ENCODE results near the gene EIF4E2.
A peak's percentile ranks its signal among the peaks of the same experiment; 100 is the strongest.

Gene EIF4E2

DNA sequence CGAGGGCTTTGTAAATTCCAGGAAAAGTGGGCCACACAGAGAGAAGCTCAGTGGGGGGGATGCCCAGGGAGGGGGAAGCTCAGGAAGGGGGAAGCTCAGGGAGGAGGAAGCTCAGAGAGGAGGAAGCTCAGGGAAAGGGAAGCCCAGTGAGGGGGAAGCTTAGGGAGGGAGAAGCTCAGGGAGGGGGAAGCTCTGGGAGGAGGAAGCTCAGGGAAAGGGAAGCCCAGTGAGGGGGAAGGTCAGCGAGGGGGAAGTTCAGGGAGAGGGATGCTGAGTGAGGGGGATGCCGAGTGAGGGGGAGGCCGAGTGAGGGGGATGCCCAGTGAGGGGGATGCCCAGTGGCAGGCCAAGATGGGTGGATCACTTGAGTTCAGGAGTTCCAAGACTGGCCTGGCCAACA, 11.8 kb upstream of the EIF4E2 start:
- DNase-seq (ENCODE audit: low read depth), result no peak

- no peak for DNase-seq (ENCODE audit: low read depth)
Measured at GRCh38 chr2:232539298-232540231, 10.9 kb upstream of the EIF4E2 start, which contains the start of gene CHRNG. Gene CHRNG, plus strand, starts transcription at chr2:232539692. Its CDS starts 56 bp downstream, at chr2:232539748.

- DNase-seq (ENCODE audit: low read depth), result no peak
Measured at GRCh38 chr2:232540441-232541041, 9.9 kb upstream of the EIF4E2 start.

GRCh38 chr2:232541195-232541960, 9.1 kb upstream of the EIF4E2 start:
- DNase-seq (ENCODE audit: low read depth), result no peak

GRCh38 chr2:232541961-232542714, 8.4 kb upstream of the EIF4E2 start:
- DNase-seq (ENCODE audit: low read depth), result no peak

GRCh38 chr2:232542715-232543467, 7.6 kb upstream of the EIF4E2 start:
- no peak for DNase-seq (ENCODE audit: low read depth)

GRCh38 chr2:232543491-232543890, 7.0 kb upstream of the EIF4E2 start:
- DNase-seq (ENCODE audit: low read depth), result no peak

GRCh38 chr2:232543928-232544631, 6.4 kb upstream of the EIF4E2 start:
- no peak for DNase-seq (ENCODE audit: low read depth)

GRCh38 chr2:232544674-232545073, 5.8 kb upstream of the EIF4E2 start:
- DNase-seq (ENCODE audit: low read depth), result no peak

- DNase-seq (ENCODE audit: low read depth), result no peak
Measured at GRCh38 chr2:232545511-232546375, 4.7 kb upstream of the EIF4E2 start.

DNA sequence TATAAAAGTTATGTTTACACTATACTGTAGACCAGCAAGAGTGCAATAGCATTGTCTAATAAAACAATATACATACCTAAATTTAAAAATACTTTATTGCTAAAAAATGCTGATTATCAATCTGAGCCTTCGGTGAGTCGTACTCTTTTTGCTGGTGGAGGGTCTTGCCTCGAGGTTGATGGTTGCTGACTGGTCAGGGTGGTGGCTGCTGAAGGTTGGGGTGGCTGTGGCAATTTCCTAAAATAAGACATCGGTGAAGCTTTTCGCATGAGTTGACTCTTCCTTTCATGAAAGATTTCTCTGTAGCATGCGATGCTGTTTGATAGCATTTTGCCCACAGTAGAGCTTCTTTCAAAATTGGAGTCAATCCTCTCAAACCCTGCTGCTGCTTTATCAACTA, 2.5 kb upstream of the EIF4E2 start:
- no peak for DNase-seq (ENCODE audit: low read depth)

GRCh38 chr2:232549655-232550353, 685 bp upstream of the EIF4E2 start:
- DNase-seq (ENCODE audit: low read depth), result peak; percentile 15

DNA sequence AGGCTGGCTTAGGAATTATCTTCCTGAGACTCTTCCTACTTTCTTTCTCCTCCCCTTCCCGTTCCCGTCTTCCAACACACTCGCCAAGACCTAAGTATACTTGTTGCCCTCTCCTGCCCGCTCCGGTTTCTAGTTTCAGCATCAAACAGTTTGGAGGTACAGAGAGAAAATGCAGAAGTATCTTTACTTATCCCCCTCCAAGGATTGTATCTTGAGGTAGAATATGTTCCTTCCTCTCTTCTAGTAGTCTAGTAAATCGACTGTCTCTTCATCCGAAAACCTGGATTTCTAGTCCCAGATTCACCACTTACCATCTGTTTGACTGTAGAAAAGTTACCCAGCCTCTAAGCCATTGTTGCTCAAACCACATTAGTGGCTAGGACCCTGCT, 755 bp downstream of the EIF4E2 start:
- DNase-seq (ENCODE audit: low read depth), result no peak

DNA sequence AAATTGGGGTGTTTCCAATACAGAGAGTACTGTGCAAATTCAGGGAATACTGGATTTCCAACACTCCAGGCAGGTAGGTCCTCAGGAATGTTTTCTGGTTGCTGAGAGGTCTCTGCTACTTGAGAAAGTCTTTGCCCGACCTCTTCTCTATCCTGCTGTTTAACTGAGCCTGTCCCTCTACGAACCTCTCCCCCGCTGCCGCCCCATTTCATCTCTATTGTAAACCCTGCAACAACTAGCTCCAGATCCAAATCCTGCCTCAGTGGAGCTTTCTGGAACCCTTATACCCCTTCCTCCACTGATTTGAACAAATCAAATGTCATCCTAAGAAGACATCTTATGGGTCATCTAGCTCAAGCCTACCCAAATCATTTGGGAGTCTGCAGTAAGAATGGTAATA, 1.3 kb downstream of the EIF4E2 start:
- DNase-seq (ENCODE audit: low read depth), result no peak

DNA sequence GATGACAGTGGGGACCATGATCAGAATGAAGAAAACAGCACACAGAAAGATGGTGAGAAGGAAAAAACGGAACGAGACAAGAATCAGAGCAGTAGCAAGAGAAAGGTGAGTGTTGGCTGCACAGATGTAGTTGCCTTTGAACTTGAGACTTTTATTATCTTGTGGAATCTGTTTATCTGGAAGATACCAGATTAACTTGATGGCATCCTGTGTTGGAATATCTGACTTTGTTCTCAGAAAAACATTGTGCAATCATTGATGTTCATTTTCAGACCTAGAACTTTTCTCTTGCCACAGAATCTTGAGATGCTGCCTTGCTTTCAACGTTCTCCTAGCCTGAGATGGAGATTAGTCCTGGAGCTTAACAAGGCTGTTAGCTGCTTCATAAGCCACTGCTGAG, 5.9 kb downstream of the EIF4E2 start:
- DNase-seq (ENCODE audit: low read depth), result peak; percentile 70

GRCh38 chr2:232562515-232563151, 12.1 kb downstream of the EIF4E2 start:
- no peak for DNase-seq (ENCODE audit: low read depth)

DNA sequence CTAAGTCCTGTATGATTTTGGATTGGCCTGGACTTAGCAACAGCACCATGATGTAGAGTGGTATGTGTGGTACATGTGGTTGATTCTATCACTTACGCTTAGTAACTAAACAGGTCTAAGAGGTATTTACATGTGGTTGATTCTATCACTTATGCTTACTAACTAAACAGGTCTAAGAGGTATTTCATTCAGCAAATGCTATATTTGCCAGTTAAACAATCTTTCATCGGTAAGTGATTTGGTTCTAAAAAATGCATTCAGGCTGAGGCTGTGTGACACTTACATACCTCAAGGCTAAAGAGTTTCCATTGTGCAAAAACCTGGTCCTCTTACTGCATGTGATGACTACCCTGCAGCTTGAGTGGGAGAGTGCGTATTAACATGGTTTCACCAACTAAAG, 13.1 kb downstream of the EIF4E2 start:
- peak; percentile 52 for DNase-seq (ENCODE audit: low read depth)

GRCh38 chr2:232567721-232568120, 17.2 kb downstream of the EIF4E2 start:
- DNase-seq (ENCODE audit: low read depth), result no peak

Measured in amniotic epithelial cell (primary cell).